SKM-1 treated with dmso at 0.1 percent for 144 hours (cell line): ENCODE measurements around the gene MTX3.

Experiments
- DNase-seq: peaks from one replicate; lab custom pipeline; 2025; ENCODE audit not compliant: unreplicated experiment; lab: John Stamatoyannopoulos, UW

The MTX3 gene, protein sequence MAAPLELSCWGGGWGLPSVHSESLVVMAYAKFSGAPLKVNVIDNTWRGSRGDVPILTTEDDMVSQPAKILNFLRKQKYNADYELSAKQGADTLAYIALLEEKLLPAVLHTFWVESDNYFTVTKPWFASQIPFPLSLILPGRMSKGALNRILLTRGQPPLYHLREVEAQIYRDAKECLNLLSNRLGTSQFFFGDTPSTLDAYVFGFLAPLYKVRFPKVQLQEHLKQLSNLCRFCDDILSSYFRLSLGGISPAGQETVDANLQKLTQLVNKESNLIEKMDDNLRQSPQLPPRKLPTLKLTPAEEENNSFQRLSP

GRCh38 chr5:79990598-79991507, at the start of gene MTX3:
MTX3 (minus strand) TSS chr5:79991262; CDS start chr5:79991238, 24 bp downstream.
- peak; percentile 72 for DNase-seq

- no peak for DNase-seq
Observed at GRCh38 chr5:80039650-80040049, 48.6 kb upstream of the MTX3 start.

GRCh38 chr5:80037366-80037765, 46.3 kb upstream of the MTX3 start:
- no peak for DNase-seq

DNA sequence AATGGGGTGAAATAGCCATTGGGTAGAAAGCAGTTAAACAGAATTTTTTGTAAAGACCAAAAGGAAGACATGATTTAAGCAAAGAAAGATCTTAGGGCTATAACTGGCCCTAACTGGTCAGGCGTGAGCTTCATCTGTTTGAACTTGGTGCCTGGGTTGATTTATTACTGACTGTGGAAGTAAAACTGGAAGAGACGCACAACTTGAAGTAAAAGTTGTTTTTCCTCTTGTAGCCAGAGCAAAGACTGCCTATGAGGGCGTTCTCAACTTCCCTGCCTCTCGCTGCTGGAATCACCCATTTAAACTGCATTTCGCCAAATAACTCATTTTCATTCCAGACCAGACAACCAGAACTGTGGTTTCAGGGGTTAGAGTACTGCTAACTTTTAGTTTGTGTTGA, 45.6 kb upstream of the MTX3 start:
- DNase-seq, result no peak

DNA sequence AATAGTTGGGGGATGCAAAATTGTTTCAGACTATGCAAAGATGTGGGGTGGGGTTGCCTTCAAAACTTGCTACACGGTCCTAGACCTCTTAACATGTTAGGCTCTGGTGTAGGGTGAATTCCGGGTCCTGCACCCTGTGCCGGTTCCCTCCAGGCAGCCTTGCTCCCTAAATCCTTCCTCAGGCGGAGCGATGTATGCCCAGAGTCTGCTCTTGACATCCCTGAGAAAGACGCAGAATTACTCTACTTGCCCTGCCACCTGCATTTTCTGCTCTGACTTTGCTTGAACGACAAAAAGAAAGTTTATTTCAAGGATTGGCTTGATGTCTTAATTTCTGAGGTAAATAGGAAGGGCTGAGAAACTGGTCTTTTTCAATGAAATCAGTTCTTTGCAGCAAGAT, 44.8 kb upstream of the MTX3 start:
- DNase-seq, result no peak

DNA sequence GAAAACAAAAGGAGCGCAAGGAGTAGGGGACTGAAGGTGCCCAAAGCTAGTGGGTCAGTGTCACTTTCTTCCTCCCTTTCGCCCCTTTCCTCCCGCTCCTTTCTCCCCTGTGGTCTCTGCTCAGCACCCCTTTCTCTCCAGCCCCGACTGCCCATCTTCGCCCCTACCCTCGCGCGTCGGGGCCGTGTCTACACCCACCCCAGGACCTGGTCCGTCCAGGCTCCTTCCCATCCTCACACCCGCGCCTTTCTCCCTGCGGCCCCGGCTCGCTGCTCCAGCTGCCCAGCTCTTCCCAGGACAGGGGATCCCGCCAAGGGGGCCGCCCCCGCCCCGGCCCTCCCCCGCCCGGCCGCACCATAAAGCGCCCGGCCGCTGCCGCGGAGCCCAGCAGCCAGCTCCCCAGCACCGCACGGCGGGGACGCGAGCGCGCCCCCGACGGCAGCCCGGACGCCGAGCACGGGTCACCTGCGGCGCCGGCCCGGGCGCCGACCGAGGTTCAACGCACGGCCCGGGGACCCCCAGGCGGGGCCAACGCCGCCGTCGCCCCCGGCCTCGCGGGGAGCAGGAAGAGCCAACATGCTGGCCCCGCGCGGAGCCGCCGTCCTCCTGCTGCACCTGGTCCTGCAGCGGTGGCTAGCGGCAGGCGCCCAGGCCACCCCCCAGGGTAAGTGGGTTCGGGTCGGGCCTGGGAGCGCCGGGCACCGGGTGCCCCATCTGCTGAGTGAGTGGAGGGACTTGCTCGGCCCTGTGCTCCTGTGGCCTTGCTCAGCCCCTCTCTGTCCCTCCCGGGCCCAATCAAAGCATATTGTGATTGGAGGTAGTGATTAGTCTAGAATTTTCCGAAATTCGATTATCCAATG, 44.1 kb upstream of the MTX3 start, which contains the start of gene THBS4:
Gene THBS4 (plus strand): TSS at position 387 of the 860 bp plus-strand sequence. CDS start 190 bp downstream, at position 577.
- DNase-seq, result no peak

DNA sequence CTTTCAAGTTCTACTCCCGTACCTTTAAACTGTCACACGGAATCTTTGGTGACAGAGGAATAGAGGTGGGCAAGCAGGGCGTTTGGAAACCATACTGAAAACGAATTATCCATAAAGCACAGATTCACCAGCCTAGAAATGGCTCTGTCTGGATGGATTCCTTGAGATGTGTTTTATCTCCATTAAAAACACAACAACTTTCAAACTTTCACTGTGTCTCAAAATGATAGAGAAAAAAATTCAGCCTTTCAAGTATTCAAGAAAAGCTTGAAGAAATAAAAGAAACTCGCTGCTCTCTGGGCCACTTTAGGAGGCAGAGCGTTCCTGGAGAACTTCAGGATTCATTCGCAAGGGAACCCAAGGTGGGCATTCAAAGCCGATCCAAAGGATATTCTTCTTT, 43.5 kb upstream of the MTX3 start:
- DNase-seq, result no peak

DNA sequence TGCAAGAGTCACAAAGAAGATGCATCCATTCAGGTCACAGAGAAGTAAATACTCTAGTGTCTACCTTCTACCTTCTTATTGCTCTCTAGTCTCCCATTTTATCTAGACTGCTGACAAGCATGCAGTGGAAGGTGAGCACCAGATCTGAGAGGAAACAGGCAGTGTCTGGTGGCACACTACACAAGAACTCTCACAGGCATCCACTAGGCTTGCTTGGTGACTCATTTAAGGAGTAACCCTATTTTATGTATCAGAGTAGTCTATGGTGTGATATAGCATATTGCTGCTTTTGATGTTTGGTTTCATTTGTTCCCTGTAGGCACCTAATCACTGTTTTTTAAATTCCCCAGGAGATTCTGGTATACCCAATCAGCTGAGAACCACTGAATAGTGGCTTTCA, 42.5 kb upstream of the MTX3 start:
- no peak for DNase-seq

GRCh38 chr5:80031109-80031508, 40.0 kb upstream of the MTX3 start:
- no peak for DNase-seq

DNA sequence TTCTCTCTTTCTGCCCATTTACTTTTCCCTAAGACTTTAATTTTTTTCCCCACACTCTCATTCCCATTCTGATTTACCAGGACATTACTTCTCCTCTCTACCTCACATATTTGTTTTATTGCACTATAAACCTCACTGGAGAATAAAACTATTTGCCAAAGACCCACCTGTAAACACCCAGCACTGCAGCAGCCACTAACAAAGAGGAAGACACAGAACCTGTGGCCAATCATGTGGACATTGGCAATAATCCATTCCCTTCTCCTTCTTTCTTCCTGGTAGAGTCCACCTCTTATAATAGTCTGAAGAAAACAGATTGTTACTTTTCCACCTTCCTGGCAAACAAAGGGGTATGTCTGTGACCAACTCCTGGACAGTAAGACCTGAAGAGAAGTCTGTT, 35.8 kb upstream of the MTX3 start:
- DNase-seq, result no peak

- no peak for DNase-seq
Observed at GRCh38 chr5:80025069-80025468, 34.0 kb upstream of the MTX3 start.

GRCh38 chr5:80010754-80011392, 19.8 kb upstream of the MTX3 start:
- no peak for DNase-seq

GRCh38 chr5:80008995-80009765, 18.1 kb upstream of the MTX3 start:
- no peak for DNase-seq

GRCh38 chr5:80002677-80003076, 11.6 kb upstream of the MTX3 start:
- DNase-seq, result no peak

- DNase-seq, result no peak
Observed at GRCh38 chr5:79999722-80000121, 8.7 kb upstream of the MTX3 start.

DNA sequence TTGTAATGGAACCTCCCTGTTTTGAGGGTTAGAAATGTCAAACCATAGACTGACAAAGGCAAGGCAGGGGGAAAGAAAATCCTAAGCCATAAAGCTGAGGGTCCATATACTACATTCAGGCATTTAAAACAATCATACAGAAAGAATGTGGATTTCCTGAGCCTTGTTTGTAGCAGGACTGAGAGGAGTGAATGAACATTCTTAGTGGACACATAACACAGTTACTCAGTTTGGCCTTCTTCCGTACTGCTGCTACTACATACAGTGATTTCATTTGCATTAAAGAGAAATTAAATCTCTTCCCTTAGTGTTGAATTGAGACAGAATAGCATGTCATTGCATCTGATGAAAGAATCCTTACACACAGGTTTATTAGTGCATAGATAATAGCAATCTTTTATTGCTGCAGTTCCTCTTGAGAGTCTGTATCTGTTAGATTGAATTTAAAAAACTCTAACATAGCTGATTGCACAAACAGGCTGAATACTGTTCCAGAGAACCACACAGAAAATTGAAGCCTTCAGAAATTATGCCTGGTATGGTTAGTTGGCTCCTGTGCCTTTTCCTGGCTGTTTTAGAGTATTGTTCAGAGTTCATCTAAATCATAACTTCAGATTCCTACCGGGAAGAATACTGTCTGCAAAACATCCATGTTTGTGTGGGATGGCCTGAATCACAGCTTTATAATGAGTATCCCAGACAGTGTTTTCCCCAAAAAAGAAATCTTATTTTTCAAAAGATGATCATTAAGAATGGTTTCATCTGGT, 2.0 kb upstream of the MTX3 start:
- no peak for DNase-seq

DNA sequence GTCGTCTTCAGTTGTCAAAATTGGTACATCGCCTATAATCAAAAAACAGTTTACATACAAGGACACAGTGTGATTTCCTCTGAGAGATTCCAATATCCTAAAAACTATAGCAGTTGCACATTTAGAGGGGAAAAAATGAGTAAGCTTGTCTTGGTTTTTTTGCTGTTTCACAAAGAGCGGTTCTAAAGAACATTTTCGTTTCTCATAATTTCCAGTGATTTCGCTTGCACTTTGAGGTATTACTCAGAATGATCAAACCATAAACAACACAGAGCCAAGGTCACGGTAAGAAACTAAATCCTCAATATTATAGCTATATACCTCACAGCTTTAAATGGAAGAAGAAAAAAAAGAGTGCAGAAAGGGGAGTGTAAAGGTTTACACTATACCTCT, 861 bp downstream of the MTX3 start:
- DNase-seq, result no peak

DNA sequence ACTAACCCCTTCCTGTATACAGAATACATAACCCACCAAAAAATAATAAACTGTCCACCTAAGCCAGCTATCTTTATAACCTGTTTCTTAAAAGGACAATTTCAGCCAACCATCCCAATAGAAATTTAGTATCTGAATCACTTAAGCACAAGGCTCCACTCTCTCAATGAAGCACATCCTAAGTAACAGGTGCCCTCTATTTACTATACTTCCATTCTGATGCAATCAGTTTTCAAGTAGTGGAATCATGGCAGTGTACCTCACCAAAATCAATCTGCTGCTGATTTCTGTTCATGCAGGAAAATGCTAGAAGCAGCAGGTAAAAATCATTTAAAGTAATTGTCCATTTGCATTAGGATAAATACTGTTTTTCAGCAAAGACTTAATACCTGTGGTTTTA, 4.8 kb downstream of the MTX3 start:
- no peak for DNase-seq

DNA sequence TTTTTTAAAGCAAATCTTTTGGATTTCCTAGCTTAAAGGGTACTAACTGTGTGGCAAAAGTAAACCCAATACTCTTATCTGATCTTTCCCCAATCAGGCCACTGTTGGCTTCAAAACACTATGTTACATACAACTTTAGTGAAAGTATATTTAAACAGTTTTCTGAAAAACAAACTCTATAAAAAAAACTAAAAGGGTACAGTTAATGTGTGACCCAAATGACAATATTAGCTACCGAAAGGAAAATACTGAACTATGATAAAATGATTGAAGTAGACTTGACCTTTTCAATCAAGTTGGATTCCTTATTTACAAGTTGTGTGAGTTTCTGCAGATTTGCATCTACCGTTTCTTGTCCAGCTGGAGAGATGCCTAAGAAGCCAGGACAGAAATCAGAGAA, 5.8 kb downstream of the MTX3 start:
- DNase-seq, result no peak
